Measurements from ENCODE around the gene DDAH1. TPM values are rescaled to one million over a fixed set of nuclear protein-coding genes. Genes with fewer than 3 reads are reported as not detected.
A peak's percentile ranks its signal among the peaks of the same experiment; 100 is the strongest.
"Not testable (repeated sequence)": the region's sequence is repeated elsewhere in the genome, so short reads cannot be mapped to it uniquely, and the experiment has no call there.

DDAH1 gene
- polyA plus RNA-seq (2012; ENCODE audit: insufficient read depth, insufficient read length), result not detected

DNA sequence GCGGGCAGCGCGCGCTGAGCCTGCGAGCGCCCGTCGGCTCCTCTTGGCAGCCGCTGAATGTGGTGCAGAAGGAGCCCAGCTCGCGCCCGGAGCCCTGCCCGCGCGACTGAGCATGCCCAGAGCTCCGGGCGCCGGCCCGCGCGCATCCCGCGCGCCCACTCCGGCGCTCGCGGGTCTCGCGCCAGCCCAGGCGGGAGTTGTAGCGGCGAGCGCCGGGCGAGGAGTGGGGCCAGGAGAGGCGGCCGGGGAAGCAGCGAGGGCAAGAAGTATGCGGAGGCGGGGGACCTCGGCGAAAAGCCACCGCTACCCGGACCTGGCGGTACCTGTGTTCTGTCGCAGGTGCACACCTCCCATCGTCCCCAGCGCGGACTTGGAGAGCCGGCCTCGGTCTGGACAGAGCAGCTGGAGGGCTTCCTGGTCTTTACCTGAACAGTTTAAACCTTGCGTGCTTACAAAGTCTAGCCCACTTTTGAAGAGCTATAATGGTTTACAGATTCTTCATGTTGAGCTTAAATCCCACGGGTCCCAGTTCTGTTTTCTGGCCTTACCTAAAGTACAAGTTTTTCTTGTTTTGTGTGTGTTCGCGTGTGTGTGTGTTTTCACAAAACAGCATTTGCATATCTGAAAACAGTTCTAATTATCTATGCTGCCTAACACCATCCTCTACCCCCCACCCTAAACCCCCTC lies at the start of gene DDAH1:
Gene DDAH1, minus strand, starts transcription at position 61 of the 687 bp plus-strand sequence. CDS start 114 bp downstream, outside the sequence.
- H3K4me3 ChIP-seq (ENCODE audit: low read length), result no peak within 1 kb of the TSS
- DNase-seq (ENCODE audit: low read depth, low spot score), result no peak

DNA sequence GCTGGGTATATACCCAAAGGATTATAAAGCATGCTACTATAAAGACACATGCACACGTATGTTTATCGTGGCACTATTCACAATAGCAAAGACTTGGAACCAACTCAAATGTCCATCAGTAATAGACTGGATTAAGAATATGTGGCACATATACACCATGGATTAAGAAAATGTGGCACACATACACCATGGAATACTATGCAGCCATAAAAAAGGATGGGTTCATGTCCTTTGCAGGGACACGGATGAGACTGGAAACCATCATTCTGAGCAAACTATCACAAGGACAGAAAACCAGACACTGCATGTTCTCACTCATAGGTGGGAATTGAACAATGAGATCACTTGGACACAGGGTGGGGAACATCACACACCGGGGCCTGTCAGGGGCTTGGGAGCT lies 49.0 kb upstream of the DDAH1 start:
- H3K4me3 ChIP-seq (ENCODE audit: low read length); DNase-seq (ENCODE audit: low read depth, low spot score): not testable (repeated sequence)

DNA sequence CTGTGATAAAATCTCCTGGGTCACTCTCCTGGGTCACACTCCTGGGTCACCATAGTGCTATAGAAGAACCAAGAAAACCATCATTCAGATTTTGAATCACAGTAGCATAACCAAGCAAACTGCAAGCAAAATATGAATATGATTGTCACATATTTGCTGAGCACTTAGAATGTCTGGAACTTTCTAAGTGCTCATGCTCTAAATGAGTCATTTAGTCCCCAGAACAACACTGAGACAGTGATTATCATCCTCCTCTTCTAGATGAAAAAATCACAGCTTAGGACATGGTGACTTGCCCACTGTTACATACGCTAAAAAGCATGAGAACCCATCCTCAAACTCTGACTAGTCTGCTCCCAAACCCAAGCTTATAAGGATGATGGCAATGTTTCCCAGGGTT lies 39.5 kb upstream of the DDAH1 start:
- DNase-seq (ENCODE audit: low read depth, low spot score), result no peak
- no peak overlapping the region for H3K4me3 ChIP-seq (ENCODE audit: low read length)

DNA sequence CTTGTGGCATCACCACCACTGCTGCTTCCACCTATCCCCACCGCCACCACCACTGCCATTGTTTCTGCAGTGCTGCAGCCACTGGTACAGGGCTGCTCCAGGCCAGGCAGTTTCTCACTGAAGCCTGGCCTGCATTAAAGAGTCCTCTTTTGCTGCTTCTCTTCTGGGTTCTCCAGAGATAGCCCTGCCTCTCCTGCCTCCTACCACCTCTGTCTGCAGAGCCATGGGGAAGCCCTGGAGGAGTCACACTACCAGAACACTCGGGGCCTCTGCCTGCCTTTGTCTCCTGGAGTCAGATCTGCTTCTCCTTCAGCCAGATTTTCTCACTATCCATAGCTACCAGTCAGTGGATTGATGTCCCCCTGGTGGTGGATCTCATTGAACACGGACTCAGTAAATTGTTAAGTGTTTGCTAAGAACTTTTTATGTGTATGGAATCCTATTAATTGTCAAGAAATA lies 37.7 kb upstream of the DDAH1 start:
- H3K4me3 ChIP-seq (ENCODE audit: low read length), result no peak overlapping the region
- peak; percentile 42 for DNase-seq (ENCODE audit: low read depth, low spot score)

DNA sequence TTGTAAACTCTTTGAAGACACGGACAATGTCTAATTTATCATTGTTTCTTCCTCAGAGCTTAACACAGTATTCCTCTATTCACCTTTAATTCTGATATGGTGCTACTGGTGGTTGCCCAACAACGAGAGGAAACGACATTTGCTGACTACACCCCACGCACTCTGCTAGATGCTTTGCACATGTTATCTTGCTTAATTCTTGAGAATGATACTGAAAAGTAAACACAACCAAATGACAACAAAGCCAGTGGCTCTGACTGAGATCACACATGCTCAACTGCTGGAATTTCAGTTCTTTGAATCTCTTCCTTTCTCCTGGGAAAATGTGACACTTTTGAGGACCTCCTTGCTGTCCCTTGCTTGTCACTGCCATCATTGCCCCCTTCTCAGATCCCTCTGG lies 37.2 kb upstream of the DDAH1 start:
- DNase-seq (ENCODE audit: low read depth, low spot score), result no peak
- H3K4me3 ChIP-seq (ENCODE audit: low read length), result no peak overlapping the region

DNA sequence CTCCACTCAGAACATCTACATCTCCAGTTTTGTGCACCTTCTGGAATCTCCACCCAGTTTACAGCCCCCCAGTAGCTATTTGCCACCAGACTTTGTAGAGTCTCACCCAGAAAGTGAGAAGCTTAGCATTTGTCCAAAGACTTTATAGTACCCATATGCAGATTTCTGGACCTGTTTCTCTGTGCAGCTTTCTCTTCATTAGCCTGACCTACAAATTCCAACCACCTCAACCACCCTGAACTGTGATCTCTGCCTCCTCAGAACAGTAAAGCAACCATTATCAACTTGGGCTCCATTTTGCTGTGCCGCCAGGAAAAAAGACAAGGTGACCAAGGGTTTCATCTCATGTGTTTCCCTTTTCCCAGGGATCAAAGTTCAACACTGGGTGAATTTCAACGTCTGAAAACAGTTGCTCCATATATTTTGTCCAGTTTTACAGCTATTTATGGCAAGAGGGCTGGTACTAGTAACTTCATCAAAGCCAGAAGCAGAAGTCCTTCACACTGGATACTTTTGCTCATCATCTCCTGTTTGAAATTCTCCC lies 36.5 kb upstream of the DDAH1 start:
- DNase-seq (ENCODE audit: low read depth, low spot score), result no peak
- no peak overlapping the region for H3K4me3 ChIP-seq (ENCODE audit: low read length)

DNA sequence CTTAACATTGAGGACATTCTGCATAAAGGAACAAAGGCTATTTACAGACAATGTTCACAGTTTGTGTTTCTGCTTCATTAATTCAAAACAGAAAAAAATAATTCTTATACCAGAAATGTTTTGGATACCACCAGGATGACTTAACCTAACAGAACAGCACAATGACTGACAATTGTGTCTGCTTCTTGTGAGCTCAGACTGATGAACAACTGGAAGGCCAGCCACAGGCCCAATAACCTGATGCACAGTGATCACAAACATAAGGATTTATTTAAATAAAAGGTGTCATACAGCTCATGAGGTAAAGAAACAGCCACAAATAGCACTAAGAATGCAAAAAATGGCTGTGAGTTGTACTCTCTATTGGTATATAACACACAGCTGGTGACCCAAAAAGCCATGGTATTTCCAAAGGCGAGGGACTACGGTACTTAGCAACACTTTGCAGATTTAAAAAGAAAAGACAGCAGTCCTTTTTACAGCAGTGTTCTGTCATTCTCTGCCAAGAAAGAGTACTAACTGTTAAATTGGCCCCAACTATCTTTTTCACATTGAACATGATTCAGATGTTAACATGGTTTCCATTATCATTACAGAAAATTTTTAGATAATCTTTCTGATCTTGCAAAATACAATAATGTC lies 32.1 kb upstream of the DDAH1 start:
- DNase-seq (ENCODE audit: low read depth, low spot score), result no peak
- H3K4me3 ChIP-seq (ENCODE audit: low read length), result no peak overlapping the region

DNA sequence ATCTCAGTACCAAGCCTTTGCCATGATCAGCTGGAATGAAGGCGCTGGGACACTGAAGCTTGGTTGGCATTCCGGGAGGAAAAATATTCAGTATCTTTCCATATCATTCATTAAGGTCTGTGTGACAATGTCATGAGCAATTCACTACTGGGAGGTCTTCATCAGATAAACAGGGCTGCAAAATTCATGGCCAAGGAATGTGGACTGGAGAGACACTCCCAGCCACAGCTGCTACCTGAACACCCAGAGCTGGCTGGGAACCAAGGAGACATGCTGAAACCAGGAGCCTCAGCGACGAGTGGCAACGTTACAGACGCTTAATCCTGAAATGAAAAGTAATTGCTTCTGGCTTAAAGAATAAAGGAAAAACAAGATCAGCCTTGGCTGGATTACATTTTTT lies 30.6 kb upstream of the DDAH1 start:
- no peak overlapping the region for H3K4me3 ChIP-seq (ENCODE audit: low read length)
- no peak for DNase-seq (ENCODE audit: low read depth, low spot score)

DNA sequence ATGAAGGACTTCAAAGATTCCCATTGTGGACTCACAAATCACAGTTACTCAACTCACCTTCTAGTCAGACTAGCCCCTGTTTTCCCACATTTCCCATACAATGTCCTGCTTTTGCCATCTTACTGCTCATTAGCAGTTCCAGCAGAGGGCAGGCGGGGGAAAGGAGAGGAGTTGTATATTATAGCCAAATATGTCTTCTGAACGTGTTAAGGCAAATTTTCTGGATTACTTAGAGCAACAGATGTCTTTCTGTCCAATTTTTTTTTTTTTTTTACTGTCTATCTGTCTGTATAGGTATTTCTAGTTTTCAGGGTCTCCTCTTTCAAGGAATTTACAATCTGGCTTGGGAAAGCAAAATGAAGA lies 29.9 kb upstream of the DDAH1 start:
- no peak overlapping the region for H3K4me3 ChIP-seq (ENCODE audit: low read length)
- DNase-seq (ENCODE audit: low read depth, low spot score), result no peak

DNA sequence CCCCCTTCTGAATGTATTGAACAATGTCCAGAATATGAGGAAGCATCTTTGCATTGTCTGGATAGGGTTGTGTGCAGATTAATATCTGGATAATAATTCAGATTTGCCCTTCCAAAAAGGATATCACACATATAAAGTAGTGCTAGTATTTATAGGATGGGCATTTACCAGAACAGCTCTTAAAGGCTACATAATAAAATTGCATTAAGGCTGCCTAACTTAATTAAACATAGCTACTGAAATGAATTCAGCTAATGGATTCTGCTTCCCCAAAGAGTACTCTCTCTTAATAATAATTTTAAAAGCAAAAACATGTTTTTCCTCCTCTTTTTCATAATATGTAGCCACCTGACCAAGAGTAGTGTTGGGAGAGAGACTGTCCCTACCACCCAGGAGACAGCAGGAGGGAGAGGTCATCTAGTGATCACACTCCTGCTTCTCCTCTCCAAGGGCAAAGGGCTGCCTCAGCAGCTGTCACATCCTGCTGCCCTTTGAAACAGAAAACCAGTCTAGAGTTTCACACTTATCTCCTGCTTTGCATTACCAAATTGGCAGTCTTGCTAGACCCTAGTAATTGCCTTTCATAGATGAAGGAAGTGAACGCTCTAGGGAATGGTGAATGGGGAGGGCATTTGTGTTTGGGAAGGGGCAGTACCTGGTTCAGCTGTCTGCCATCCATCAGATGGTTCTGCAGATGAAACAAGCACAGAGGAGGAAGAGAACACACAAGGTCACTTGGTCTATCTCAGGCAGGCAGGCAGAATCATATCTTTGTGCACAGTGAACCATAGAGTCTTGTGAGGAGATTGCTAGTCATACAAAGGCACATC lies 29.3 kb upstream of the DDAH1 start:
- DNase-seq (ENCODE audit: low read depth, low spot score), result no peak

DNA sequence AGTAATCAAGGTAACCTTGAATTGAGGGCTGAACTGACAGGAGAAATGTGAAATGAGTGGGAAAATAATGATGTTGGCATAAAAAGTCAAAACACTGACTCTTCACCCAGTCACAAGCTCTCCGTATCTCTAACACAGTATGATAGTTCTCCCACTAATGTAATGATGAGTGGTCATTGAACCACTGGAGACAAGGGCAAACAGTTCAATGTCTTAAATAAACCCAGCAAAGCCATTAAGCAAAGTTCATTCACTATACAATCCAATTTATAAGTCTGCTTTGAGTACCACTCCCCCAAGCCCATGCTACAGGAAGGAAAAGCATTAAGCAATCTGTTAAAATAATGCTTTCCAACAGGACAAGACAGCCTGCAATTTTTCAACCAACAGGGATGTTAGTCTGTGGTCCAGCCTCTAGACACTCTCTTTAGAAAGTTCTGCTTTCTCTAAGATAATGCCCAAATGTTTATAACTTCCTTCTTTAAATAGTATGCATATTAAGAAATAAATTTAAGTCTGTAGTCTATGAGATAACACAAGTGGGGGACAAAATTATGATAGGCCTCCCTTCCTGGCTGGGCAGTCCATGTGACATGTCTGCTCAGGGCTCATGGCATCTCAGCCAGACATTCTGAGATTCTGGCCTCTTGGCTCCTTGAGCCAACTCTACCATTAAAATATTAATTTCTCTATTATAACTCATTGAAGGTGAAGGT lies 25.5 kb upstream of the DDAH1 start:
- no peak overlapping the region for H3K4me3 ChIP-seq (ENCODE audit: low read length)
- DNase-seq (ENCODE audit: low read depth, low spot score), result no peak

More for the DNA sequence above, 29.3 kb upstream of the DDAH1 start:
- H3K4me3 ChIP-seq (ENCODE audit: low read length), result no peak overlapping the region

DNA sequence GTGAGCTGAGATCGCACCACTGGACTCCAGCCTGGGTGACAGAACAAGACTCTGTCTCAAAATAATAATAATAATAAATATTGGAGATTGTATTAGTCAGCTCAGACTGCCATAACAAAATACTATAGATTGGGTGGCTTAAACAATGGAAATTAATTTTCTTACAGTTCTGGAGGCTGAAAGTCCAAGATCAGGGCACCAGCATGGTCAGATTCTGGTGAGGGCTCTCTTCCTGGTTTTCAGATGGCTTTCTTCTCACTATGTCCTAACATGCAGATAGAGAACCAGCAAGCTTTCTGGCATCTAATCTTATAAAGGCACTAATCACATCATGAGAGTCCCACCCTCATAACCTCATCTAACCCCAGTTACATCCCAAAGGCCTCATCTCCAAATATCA lies 23.2 kb upstream of the DDAH1 start:
- DNase-seq (ENCODE audit: low read depth, low spot score), result no peak

DNA sequence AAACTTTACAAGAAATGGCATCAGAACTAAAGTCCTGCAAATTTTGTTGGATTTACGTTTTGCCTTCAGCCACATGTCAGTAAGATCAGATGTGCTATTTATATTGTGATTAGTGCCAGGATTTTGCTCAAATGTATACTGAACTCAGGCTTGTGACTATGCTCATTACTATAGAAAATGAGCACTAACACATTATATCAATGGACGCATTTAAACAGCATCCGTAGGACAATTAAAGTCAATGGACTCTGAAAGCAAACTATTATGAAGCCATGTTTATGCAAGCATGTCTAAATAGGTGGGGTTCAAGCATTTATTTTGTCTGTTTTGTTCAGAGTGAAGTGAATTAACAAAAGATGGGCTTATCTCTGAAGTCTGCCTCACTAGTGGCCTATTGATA lies 20.6 kb upstream of the DDAH1 start:
- no peak overlapping the region for H3K4me3 ChIP-seq (ENCODE audit: low read length)
- no peak for DNase-seq (ENCODE audit: low read depth, low spot score)

More for the DNA sequence above, 23.2 kb upstream of the DDAH1 start:
- H3K4me3 ChIP-seq (ENCODE audit: low read length), result no peak overlapping the region

DNA sequence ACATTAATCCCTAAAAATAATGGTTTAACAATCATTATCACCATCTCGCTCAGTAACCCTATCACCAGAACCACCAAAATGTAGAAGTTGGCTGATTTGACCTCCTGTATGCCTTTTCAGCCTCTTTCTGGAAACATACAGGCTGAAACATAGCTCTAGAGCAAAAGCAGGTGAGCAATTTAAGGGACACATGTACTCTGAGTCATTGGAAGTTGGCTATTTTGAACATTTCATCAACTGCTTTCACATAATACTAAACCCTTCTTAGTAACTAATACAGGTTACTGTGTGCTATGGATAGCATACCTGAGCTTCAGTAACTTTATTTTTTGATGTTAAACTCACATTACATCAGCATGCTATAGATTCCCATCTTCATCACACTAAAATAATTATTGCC lies 19.8 kb upstream of the DDAH1 start:
- DNase-seq (ENCODE audit: low read depth, low spot score), result no peak

DNA sequence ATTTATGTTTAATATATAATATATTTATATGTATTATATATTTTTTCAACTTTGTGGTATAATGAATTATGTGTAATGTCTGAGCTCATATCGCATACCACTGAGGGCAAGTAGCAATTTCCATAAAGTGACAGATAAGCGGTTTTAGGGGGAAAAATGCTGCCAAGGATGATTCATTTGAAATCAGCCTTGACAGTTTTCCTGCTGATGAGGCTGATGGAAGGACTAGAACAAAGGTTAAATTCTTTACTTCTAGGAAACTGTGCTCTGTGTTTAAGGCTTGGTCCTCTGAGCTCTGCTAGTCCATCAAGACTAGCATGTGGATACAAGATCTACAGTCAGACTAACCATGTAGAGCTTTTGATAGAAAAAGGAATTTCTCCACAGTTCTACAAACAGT lies 19.3 kb upstream of the DDAH1 start:
- no peak overlapping the region for H3K4me3 ChIP-seq (ENCODE audit: low read length)
- DNase-seq (ENCODE audit: low read depth, low spot score), result no peak

More for the DNA sequence above, 19.8 kb upstream of the DDAH1 start:
- no peak overlapping the region for H3K4me3 ChIP-seq (ENCODE audit: low read length)

DNA sequence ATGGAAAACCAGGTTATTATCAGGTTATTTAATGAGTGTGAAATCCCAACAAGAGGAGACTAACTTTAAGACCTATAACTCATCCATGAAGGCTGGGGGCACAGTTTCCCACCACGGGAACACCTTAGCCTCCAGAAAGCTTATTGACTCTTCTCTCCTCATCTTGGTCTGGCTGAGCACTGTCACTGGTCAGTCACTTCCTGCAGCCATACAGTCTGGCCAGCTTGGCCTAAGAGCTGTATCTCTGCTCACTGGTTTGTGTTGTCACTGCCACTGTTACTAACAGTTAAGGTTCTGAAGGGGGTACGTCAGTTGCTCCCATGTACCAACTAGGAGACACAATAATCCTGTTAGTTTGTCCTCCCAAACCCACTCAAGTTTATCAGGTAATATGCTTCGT lies 16.7 kb upstream of the DDAH1 start:
- H3K4me3 ChIP-seq (ENCODE audit: low read length), result no peak overlapping the region
- DNase-seq (ENCODE audit: low read depth, low spot score), result no peak

DNA sequence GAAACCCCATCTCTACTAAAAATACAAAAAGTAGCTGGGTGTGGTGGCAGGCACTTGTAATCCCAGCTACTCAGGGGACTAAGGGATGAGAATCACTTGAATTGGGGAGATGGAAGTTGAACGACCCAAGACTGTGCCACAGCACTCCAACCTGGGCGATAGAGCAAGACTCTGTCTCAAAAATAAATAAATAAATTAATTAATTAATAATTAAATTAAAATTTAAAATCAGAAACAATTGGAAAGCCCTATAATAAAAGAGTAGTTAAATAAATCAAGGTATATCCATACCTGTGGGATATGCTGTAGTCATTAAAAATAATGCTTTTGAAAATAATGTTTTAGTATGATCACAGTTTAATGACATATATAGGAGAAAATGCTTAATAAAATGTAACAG lies 15.6 kb upstream of the DDAH1 start:
- H3K4me3 ChIP-seq (ENCODE audit: low read length), result no peak overlapping the region
- no peak for DNase-seq (ENCODE audit: low read depth, low spot score)

DNA sequence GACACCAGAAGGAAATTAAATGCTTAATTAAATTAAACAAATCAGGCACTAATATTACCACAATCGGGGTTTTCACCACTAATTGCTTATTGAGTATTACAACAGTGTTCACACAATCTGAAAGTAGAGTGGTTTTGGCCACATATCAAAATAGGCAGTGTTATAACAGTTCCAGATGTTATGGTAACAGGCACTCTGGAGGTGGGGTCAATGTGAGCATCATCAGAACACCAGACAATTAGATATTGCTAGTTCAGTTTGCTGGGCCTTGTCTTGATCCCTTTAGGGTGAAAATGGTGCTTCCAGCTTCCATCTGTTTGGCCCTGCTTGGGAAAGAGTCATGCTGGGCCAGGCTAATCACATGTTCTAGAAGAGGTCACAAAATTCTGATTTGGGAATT lies 14.5 kb upstream of the DDAH1 start:
- no peak for DNase-seq (ENCODE audit: low read depth, low spot score)
- H3K4me3 ChIP-seq (ENCODE audit: low read length), result no peak overlapping the region

DNA sequence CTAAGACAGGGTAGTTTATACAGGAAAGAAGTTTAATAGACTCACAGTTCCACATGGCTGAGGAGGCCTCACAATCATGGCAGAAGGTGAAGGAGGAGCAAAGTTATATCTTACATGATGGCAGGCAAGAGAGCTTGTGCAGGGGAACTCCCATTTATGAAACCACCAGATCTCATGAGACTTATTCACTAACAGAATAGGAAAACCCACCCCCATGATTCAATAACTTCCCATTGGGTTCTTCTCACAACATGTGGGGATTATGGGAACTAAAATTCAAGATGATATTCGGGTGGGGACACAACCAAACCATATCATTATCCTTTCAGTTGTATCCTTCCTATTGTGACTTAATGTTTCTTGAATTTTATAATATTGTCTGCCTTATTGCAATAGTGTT lies 13.4 kb upstream of the DDAH1 start:
- no peak for DNase-seq (ENCODE audit: low read depth, low spot score)
- no peak overlapping the region for H3K4me3 ChIP-seq (ENCODE audit: low read length)
